ENCODE results near the gene CAPN8.

CAPN8 gene

GRCh38 chr1:223609066-223609465 lies 56.4 kb downstream of the CAPN8 start:
- no peak for DNase-seq (ENCODE audit: low read depth)
- no peak overlapping the region for H3K4me3 ChIP-seq (ENCODE audit: low read depth, low read length)
- no peak for TF ChIP-seq CTCF (IDR thresholded peaks at IDR 0.05; ENCODE audit: insufficient read depth, low read depth, low read length, missing control alignments)

- DNase-seq (ENCODE audit: low read depth) = no peak
- H3K4me3 ChIP-seq (ENCODE audit: low read depth, low read length) = no peak overlapping the region
- TF ChIP-seq CTCF (IDR thresholded peaks at IDR 0.05; ENCODE audit: insufficient read depth, low read depth, low read length, missing control alignments) = no peak
These were observed 107.0 kb downstream of the CAPN8 start for GRCh38 chr1:223558512-223558911.

- no peak overlapping the region for H3K4me3 ChIP-seq (ENCODE audit: low read depth, low read length)
- no peak for DNase-seq (ENCODE audit: low read depth)
- TF ChIP-seq CTCF (IDR thresholded peaks at IDR 0.05; ENCODE audit: insufficient read depth, low read depth, low read length, missing control alignments) = no peak
These were observed 108.4 kb downstream of the CAPN8 start for GRCh38 chr1:223557130-223557475.

- H3K4me3 ChIP-seq (ENCODE audit: low read depth, low read length) = no peak overlapping the region
- peak; percentile 74 for TF ChIP-seq CTCF (IDR thresholded peaks at IDR 0.05; ENCODE audit: insufficient read depth, low read depth, low read length, missing control alignments)
- DNase-seq (ENCODE audit: low read depth) = peak; percentile 80
These were observed 108.9 kb downstream of the CAPN8 start for GRCh38 chr1:223556414-223557129.

DNA sequence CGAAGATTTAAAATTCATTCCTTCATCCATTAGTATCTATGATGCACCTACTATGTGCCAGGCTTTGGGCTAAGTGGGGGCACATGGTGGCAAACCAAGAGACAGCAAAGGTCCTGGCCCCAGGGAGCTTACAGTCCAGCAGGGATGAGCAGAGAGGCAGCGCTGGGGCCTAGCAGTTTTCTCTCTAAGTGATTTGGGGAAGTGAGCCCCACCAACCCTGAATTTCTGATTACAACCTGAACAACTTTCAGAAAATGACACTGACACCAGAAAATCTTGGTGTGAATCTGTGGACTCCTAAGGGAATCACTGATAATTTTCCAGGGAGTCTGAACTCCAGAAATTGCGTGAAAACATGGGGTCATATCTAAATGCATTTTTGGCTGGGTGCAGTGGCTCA lies 111.5 kb downstream of the CAPN8 start:
- no peak for DNase-seq (ENCODE audit: low read depth)
- H3K4me3 ChIP-seq (ENCODE audit: low read depth, low read length) = no peak overlapping the region
- TF ChIP-seq CTCF (IDR thresholded peaks at IDR 0.05; ENCODE audit: insufficient read depth, low read depth, low read length, missing control alignments) = no peak

DNA sequence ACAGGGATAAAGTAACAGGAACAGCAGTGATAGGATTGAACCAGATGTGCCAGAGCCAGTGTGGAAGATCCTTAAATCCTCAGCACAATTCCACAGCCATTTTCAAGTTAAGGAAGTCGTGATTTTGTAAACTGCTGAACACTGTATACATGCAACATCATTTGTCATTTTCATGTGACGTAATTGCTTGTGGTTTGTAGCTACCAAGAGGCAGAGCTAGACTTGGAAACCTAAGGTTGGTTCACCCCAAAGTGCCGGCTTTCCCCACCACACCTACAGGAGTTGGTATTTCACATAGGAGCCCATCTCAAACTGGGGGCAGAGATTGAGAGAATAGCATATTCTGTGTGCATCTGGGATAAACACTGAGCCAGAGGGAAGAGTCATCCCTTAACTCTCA lies 113.9 kb downstream of the CAPN8 start:
- DNase-seq (ENCODE audit: low read depth) = no peak
- H3K4me3 ChIP-seq (ENCODE audit: low read depth, low read length) = no peak overlapping the region
- no peak for TF ChIP-seq CTCF (IDR thresholded peaks at IDR 0.05; ENCODE audit: insufficient read depth, low read depth, low read length, missing control alignments)

GRCh38 chr1:223549740-223550139 lies 115.8 kb downstream of the CAPN8 start:
- H3K4me3 ChIP-seq (ENCODE audit: low read depth, low read length) = no peak overlapping the region
- peak; percentile 10 for TF ChIP-seq CTCF (IDR thresholded peaks at IDR 0.05; ENCODE audit: insufficient read depth, low read depth, low read length, missing control alignments)
- DNase-seq (ENCODE audit: low read depth) = peak; percentile 23
